Trophoblast cell (in vitro differentiated cells and primary cell): Measurements from ENCODE around the gene CHCHD6.
A peak's percentile ranks its signal among the peaks of the same experiment; 100 is the strongest.

Source experiments
- DNase-seq, 2 donors: peaks; one replicate each; pipeline ENCODE4 v3.0.0-alpha.2; 2016
- H2AFZ ChIP-seq: 2 replicates; pipeline ENCODE4 v1.6.1; 2013; ENCODE audit warnings: low read length, moderate library complexity, mild to moderate bottlenecking; ENCODE audit not compliant: insufficient read depth, poor library complexity
- H2AK5ac ChIP-seq: 2 replicates; pipeline ENCODE4 v1.6.1; 2013; ENCODE audit warnings: mild to moderate bottlenecking, low read length
- H2BK120ac ChIP-seq: 2 replicates; pipeline ENCODE4 v1.6.1; 2013; ENCODE audit warnings: low read length, mild to moderate bottlenecking, moderate library complexity; ENCODE audit not compliant: insufficient read depth, poor library complexity
- H2BK12ac ChIP-seq: 2 replicates; pipeline ENCODE4 v1.6.1; 2013; ENCODE audit warnings: mild to moderate bottlenecking, low read length, moderate library complexity
- H2BK5ac ChIP-seq: 2 replicates; pipeline ENCODE4 v1.6.1; 2013; ENCODE audit warnings: low read length, low read depth, moderate library complexity, mild to moderate bottlenecking; ENCODE audit not compliant: poor library complexity
- H3K14ac ChIP-seq: 2 replicates; pipeline ENCODE4 v1.6.1; 2013; ENCODE audit warnings: mild to moderate bottlenecking, low read length
- H3K18ac ChIP-seq: 2 replicates; pipeline ENCODE4 v1.6.1; 2013; ENCODE audit warnings: mild to moderate bottlenecking, low read length
- H3K23ac ChIP-seq: 2 replicates; pipeline ENCODE4 v1.6.1; 2013; ENCODE audit warnings: low read length
- H3K27ac ChIP-seq: 2 replicates; pipeline ENCODE4 v1.5.1; 2013; ENCODE audit warnings: low read depth, mild to moderate bottlenecking, inconsistent platforms, low read length, moderate library complexity
- H3K27me3 ChIP-seq: 2 replicates; pipeline ENCODE4 v1.6.1; 2013; ENCODE audit warnings: inconsistent platforms, mild to moderate bottlenecking, low read length, moderate library complexity; ENCODE audit not compliant: insufficient read depth
- H3K36me3 ChIP-seq, 2 experiments: 1 replicate in 1 of 2; 2 replicates in 1 of 2; pipeline ENCODE4 v1.6.1; 2013; ENCODE audit warnings: low read length in 2 of 2, mild to moderate bottlenecking in 2 of 2, moderate library complexity in 1 of 2; ENCODE audit not compliant: insufficient read depth in 2 of 2, control insufficient read depth in 1 of 2
- H3K4ac ChIP-seq: 2 replicates; pipeline ENCODE4 v1.6.1; 2013; ENCODE audit warnings: low read depth, mild to moderate bottlenecking, low read length, moderate library complexity
- H3K4me1 ChIP-seq, 2 experiments: 1 replicate in 1 of 2; 2 replicates in 1 of 2; pipeline ENCODE4 v1.6.1; 2013; ENCODE audit warnings: low read length in 2 of 2, mild to moderate bottlenecking in 2 of 2, moderate library complexity in 1 of 2; ENCODE audit not compliant: insufficient read depth in 2 of 2, control insufficient read depth in 1 of 2
- H3K4me2 ChIP-seq: 2 replicates; pipeline ENCODE4 v1.6.1; 2013; ENCODE audit warnings: inconsistent platforms, mild to moderate bottlenecking, low read length, moderate library complexity
- H3K4me3 ChIP-seq: 2 replicates; pipeline ENCODE4 v1.5.1; 2013; ENCODE audit warnings: mild to moderate bottlenecking, low read depth, low read length, inconsistent platforms
- H3K79me1 ChIP-seq: one replicate; pipeline ENCODE4 v1.6.1; 2013; ENCODE audit warnings: low read length
- H3K79me2 ChIP-seq: 2 replicates; pipeline ENCODE4 v1.6.1; 2013; ENCODE audit warnings: low read length, mild to moderate bottlenecking; ENCODE audit not compliant: control insufficient read depth, insufficient read depth, poor library complexity
- H3K9ac ChIP-seq: 2 replicates; pipeline ENCODE4 v1.6.1; 2013; ENCODE audit warnings: mild to moderate bottlenecking, low read length
- H3K9me3 ChIP-seq: 2 replicates; pipeline ENCODE4 v1.6.1; 2013; ENCODE audit warnings: low read depth, mild to moderate bottlenecking, control low read depth, inconsistent platforms, low read length; ENCODE audit not compliant: insufficient read depth
- H4K12ac ChIP-seq: 2 replicates; pipeline ENCODE4 v1.6.1; 2013; ENCODE audit warnings: low read depth, mild to moderate bottlenecking, low read length, moderate library complexity
- H4K8ac ChIP-seq: 2 replicates; pipeline ENCODE4 v1.6.1; 2013; ENCODE audit warnings: low read depth, mild to moderate bottlenecking, low read length, moderate library complexity
- H4K91ac ChIP-seq: one replicate; pipeline ENCODE4 v1.6.1; 2013; ENCODE audit warnings: low read depth, mild to moderate bottlenecking, low read length, moderate library complexity
- WGBS: extraction: QIAGEN DNeasy Blood & Tissue Kit; methylation state at CpG from one replicate; pipeline ENCODE4 v1.1.7; 2013; ENCODE audit warnings: missing lambda C conversion rate; ENCODE audit not compliant: insufficient read length, insufficient coverage; ENCODE audit errors: extremely low coverage; 5-methylcytosine and 5-hydroxymethylcytosine counted together

Gene CHCHD6

GRCh38 chr3:126714276-126714900 is 10.3 kb downstream of the CHCHD6 start:
- DNase-seq: no peak
- H3K4me2 ChIP-seq: no peak overlapping the region
- no peaks in the 10 kb centered on the region for H3K4me1 ChIP-seq
- H2BK120ac ChIP-seq: no peak overlapping the region
- no peaks in the 10 kb centered on the region for H3K36me3 ChIP-seq
- H2BK12ac ChIP-seq: no peak overlapping the region
- no peak overlapping the region for H3K4ac ChIP-seq
- H3K14ac ChIP-seq: no peak overlapping the region
- no peaks in the 10 kb centered on the region for H3K79me2 ChIP-seq
- no peak overlapping the region for H4K8ac ChIP-seq
- no peak overlapping the region for H3K9ac ChIP-seq
- H3K18ac ChIP-seq: no peak overlapping the region
- H2AK5ac ChIP-seq: no peak overlapping the region
- no peaks in the 10 kb centered on the region for H3K79me1 ChIP-seq
- H4K91ac ChIP-seq: no peak overlapping the region
- no peak overlapping the region for H2BK5ac ChIP-seq
- no peak overlapping the region for H4K12ac ChIP-seq
- no peak overlapping the region for H3K27ac ChIP-seq
- no peaks in the 10 kb centered on the region for H3K27me3 ChIP-seq
- H2AFZ ChIP-seq: no peak overlapping the region
- H3K9me3 ChIP-seq: no peaks in the 10 kb centered on the region
- H3K4me3 ChIP-seq: no peak overlapping the region
- WGBS: no CpG with 5 or more reads among the region's 14 CpGs
- no peak overlapping the region for H3K23ac ChIP-seq

- Histone ChIP-seq H3K14ac (no peak overlapping the region), H3K4me3 (no peak overlapping the region), H3K23ac (no peak overlapping the region), H3K36me3 (no peaks in the 10 kb centered on the region), H2AFZ (no peak overlapping the region), H3K27ac (no peak overlapping the region), H3K4ac (no peak overlapping the region), H2BK12ac (no peak overlapping the region), H2BK120ac (no peak overlapping the region), H3K18ac (no peak overlapping the region), H3K27me3 (no peaks in the 10 kb centered on the region), H3K9me3 (no peaks in the 10 kb centered on the region), H4K12ac (no peak overlapping the region), H3K4me2 (no peak overlapping the region), H3K9ac (no peak overlapping the region), H2BK5ac (no peak overlapping the region), H3K4me1 (no peaks in the 10 kb centered on the region), H3K79me2 (no peaks in the 10 kb centered on the region), H4K91ac (no peak overlapping the region), H4K8ac (no peak overlapping the region), H2AK5ac (no peak overlapping the region), H3K79me1 (no peaks in the 10 kb centered on the region)
- WGBS: no CpG with 5 or more reads among the region's 6 CpGs
- DNase-seq: no peak
Measured at GRCh38 chr3:126714921-126715320, 10.9 kb downstream of the CHCHD6 start.

GRCh38 chr3:126715432-126715831 is 11.4 kb downstream of the CHCHD6 start:
- Histone ChIP-seq H3K27ac (no peak overlapping the region), H2BK120ac (no peak overlapping the region), H3K9me3 (no peaks in the 10 kb centered on the region), H2AFZ (no peak overlapping the region), H4K91ac (no peak overlapping the region), H4K12ac (no peak overlapping the region), H3K79me2 (no peaks in the 10 kb centered on the region), H2BK5ac (no peak overlapping the region), H3K36me3 (no peaks in the 10 kb centered on the region), H3K27me3 (no peaks in the 10 kb centered on the region), H3K14ac (no peak overlapping the region), H3K4me3 (no peak overlapping the region), H3K4me2 (no peak overlapping the region), H3K18ac (no peak overlapping the region), H2BK12ac (no peak overlapping the region), H3K23ac (no peak overlapping the region), H4K8ac (no peak overlapping the region), H3K9ac (no peak overlapping the region), H3K4ac (no peak overlapping the region), H2AK5ac (no peak overlapping the region), H3K4me1 (no peaks in the 10 kb centered on the region), H3K79me1 (no peaks in the 10 kb centered on the region)
- DNase-seq: peak; percentile 19 to 43
- WGBS: no CpG with 5 or more reads among the region's 1 CpG

- Histone ChIP-seq H3K9ac (no peak overlapping the region), H3K27me3 (no peaks in the 10 kb centered on the region), H2BK120ac (no peak overlapping the region), H3K79me2 (no peaks in the 10 kb centered on the region), H4K12ac (no peak overlapping the region), H2BK5ac (no peak overlapping the region), H3K27ac (no peak overlapping the region), H3K14ac (no peak overlapping the region), H3K4me1 (no peaks in the 10 kb centered on the region), H2AK5ac (no peak overlapping the region), H2AFZ (no peak overlapping the region), H3K4ac (no peak overlapping the region), H4K8ac (no peak overlapping the region), H3K18ac (no peak overlapping the region), H3K36me3 (no peaks in the 10 kb centered on the region), H3K4me2 (no peak overlapping the region), H2BK12ac (no peak overlapping the region), H4K91ac (no peak overlapping the region), H3K4me3 (no peak overlapping the region), H3K23ac (no peak overlapping the region), H3K79me1 (no peaks in the 10 kb centered on the region), H3K9me3 (no peaks in the 10 kb centered on the region)
- no peak for DNase-seq
- WGBS: no CpG with 5 or more reads among the region's 7 CpGs
Measured at GRCh38 chr3:126716057-126716456, 12.0 kb downstream of the CHCHD6 start.
